ENCODE results near the gene STON1. TPM values are rescaled to one million over a fixed set of nuclear protein-coding genes. Genes with fewer than 3 reads are reported as not detected.
"Not testable (repeated sequence)": the region's sequence is repeated elsewhere in the genome, so short reads cannot be mapped to it uniquely, and the experiment has no call there.

Gene STON1
- polyA plus RNA-seq, 1 donor, result 10.1 TPM

DNA sequence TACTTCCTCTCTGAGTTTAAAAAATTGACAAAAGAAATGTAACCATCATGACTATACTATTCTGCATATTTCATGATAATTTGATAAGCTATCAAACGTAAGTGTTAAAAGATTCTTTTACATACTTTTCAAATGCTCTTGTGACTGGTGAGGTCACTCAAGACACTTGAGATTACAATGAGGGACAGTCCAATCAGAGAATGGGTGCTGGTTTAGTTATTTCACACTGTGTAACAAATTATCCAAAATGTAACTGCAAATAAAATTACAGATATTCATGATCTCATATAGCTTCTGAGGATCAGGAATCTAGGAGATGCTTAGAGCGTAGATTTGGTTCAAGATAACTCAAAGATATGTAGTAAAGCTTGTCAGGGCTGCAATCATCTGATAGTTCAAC lies 83.3 kb downstream of the STON1 start:
- Histone ChIP-seq H3K4me1 (ENCODE audit: control insufficient read depth, insufficient read depth, low read length) (no peaks in the 10 kb centered on the region), H3K4me3 (ENCODE audit: low read length) (no peak overlapping the region), H3K27ac (ENCODE audit: low read length) (no peak overlapping the region), H3K36me3 (ENCODE audit: control insufficient read depth, insufficient read depth, low read length) (no peaks in the 10 kb centered on the region), H3K9me3 (ENCODE audit: control insufficient read depth, low read depth, low read length) (peaks cover 10% of the 10 kb centered on the region), H3K27me3 (ENCODE audit: control insufficient read depth, insufficient read depth, low read length) (peaks cover 2% of the 10 kb centered on the region)
- WGBS (ENCODE audit: insufficient coverage, low lambda C conversion rate), result no CpG with 5 or more reads among the region's 2 CpGs
- no peak for DNase-seq

DNA sequence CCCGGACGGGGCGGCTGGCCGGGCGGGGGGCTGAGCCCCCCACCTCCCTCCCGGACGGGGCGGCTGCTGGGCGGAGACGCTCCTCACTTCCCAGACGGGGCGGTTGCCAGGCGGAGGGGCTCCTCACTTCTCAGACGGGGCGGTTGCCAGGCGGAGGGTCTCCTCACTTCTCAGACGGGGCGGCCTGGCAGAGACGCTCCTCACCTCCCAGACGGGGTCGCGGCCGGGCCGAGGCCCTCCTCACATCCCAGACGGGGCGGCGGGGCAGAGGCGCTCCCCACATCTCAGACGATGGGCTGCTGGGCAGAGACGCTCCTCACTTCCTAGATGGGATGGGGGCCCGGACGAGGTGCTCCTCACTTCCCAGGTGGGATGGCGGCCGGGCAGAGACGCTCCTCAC lies 84.6 kb downstream of the STON1 start:
- H3K27ac ChIP-seq (ENCODE audit: low read length); H3K4me3 ChIP-seq (ENCODE audit: low read length); H3K4me1 ChIP-seq (ENCODE audit: control insufficient read depth, insufficient read depth, low read length); DNase-seq; H3K27me3 ChIP-seq (ENCODE audit: control insufficient read depth, insufficient read depth, low read length); H3K36me3 ChIP-seq (ENCODE audit: control insufficient read depth, insufficient read depth, low read length): not testable (repeated sequence)
- peaks cover 10% of the 10 kb centered on the region for H3K9me3 ChIP-seq (ENCODE audit: control insufficient read depth, low read depth, low read length)
- no CpG with 5 or more reads among the region's 35 CpGs for WGBS (ENCODE audit: insufficient coverage, low lambda C conversion rate)

DNA sequence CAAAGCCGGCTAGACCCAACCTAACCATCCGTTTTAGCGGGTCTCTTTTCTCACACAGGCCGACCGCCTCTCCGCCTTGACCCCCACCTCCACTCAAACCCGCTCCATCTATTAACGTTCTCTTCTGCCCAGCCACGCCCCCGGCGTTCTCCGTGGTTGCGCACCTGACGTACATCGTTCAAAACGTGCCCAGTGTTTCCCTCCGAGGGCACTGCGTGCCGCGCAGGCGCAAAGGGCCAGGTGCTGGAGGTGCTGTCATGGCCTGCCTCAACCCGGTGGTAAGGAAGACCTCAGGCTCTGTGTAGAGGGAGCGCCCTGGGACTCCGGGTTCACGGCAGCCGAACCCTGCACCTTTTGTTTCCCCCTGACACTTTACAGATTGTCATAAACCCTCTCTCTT lies 87.7 kb downstream of the STON1 start, which contains the start of gene GTF2A1L:
GTF2A1L (plus strand) TSS at position 239 of the 400 bp plus-strand sequence; CDS start at position 258, 19 bp downstream.
- WGBS (ENCODE audit: insufficient coverage, low lambda C conversion rate), result 92% methylated on average over 6 of the region's 26 CpGs
- Histone ChIP-seq H3K4me3 (ENCODE audit: low read length) (no peak within 1 kb of the TSS), H3K27ac (ENCODE audit: low read length) (no peak within 1 kb of the TSS), H3K4me1 (ENCODE audit: control insufficient read depth, insufficient read depth, low read length) (no peaks in the 10 kb centered on the region), H3K27me3 (ENCODE audit: control insufficient read depth, insufficient read depth, low read length) (peaks cover 2% of the 10 kb centered on the region), H3K9me3 (ENCODE audit: control insufficient read depth, low read depth, low read length) (peaks cover 10% of the 10 kb centered on the region), H3K36me3 (ENCODE audit: control insufficient read depth, insufficient read depth, low read length) (no peaks in the 10 kb centered on the region)
- no peak for DNase-seq

DNA sequence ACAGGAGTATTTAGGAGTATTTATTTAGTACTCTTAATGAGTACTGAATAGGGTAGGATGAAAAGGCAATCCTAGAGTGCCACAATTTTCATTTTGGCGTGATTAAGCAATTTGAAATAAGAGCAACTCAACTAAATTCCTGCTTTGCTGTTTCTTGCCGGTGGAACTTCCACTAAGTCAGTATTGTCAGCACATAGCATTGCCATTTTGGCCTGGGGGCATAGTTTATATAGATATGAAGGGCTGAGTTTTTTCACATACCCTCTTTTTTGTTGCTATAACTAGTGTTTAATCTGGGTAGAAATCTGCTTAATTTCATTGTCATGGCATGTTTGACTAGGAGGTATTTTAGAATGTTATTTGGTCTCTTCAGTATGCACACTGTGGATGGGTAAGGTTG lies 89.6 kb downstream of the STON1 start:
- DNase-seq, result no peak
- WGBS (ENCODE audit: insufficient coverage, low lambda C conversion rate), result no CpG with 5 or more reads among the region's 2 CpGs
- Histone ChIP-seq H3K9me3 (ENCODE audit: control insufficient read depth, low read depth, low read length) (peaks cover 10% of the 10 kb centered on the region), H3K4me1 (ENCODE audit: control insufficient read depth, insufficient read depth, low read length) (no peaks in the 10 kb centered on the region), H3K27ac (ENCODE audit: low read length) (no peak overlapping the region), H3K4me3 (ENCODE audit: low read length) (no peak overlapping the region), H3K36me3 (ENCODE audit: control insufficient read depth, insufficient read depth, low read length) (no peaks in the 10 kb centered on the region), H3K27me3 (ENCODE audit: control insufficient read depth, insufficient read depth, low read length) (peaks cover 2% of the 10 kb centered on the region)

DNA sequence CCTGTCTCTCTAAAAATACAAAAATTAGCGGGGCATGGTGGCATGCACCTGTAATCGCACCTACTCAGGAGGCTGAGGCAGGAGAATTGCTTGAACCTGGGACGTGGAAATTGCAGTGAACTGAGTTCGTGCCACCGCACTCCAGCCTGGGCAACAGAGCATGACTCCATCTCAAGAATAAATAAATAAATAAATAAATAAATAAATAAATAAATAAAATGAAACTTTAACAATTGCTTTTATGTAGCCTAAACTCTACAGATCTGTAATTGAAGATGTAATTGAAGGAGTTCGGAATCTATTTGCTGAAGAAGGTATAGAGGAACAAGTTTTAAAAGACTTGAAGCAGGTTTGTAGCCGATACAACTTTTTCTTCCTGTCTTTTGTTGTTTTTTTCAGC lies 90.7 kb downstream of the STON1 start:
- WGBS (ENCODE audit: insufficient coverage, low lambda C conversion rate), result 85% methylated on average over 2 of the region's 7 CpGs
- H3K4me1 ChIP-seq (ENCODE audit: control insufficient read depth, insufficient read depth, low read length), result no peaks in the 10 kb centered on the region
- peaks cover 2% of the 10 kb centered on the region for H3K27me3 ChIP-seq (ENCODE audit: control insufficient read depth, insufficient read depth, low read length)
- no peak overlapping the region for H3K27ac ChIP-seq (ENCODE audit: low read length)
- H3K9me3 ChIP-seq (ENCODE audit: control insufficient read depth, low read depth, low read length), result no peaks in the 10 kb centered on the region
- H3K4me3 ChIP-seq (ENCODE audit: low read length), result no peak overlapping the region
- no peaks in the 10 kb centered on the region for H3K36me3 ChIP-seq (ENCODE audit: control insufficient read depth, insufficient read depth, low read length)
- no peak for DNase-seq

DNA sequence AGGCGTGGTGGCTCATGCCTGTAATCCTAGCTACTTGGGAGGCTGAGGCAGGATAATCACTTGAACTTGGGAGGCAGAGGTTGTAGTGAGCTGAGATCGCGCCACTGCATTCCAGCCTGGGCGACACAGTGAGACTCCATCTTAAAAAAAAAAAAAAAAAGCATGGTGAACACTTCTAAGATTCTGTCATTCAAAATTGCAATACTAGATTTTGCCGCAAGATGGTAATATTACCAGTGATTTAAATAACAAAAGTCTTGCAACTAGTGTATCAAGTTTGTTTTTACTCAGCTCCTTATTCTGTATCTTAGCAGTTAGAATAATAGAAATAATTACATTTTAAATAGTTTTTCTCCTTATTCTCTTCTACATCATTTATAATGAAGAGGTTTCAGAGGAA lies 92.7 kb downstream of the STON1 start:
- not testable (repeated sequence) for DNase-seq; H3K27ac ChIP-seq (ENCODE audit: low read length); H3K36me3 ChIP-seq (ENCODE audit: control insufficient read depth, insufficient read depth, low read length); H3K4me3 ChIP-seq (ENCODE audit: low read length); H3K27me3 ChIP-seq (ENCODE audit: control insufficient read depth, insufficient read depth, low read length); H3K4me1 ChIP-seq (ENCODE audit: control insufficient read depth, insufficient read depth, low read length); H3K9me3 ChIP-seq (ENCODE audit: control insufficient read depth, low read depth, low read length)
- 100% methylated on average over 1 of the region's 5 CpGs for WGBS (ENCODE audit: insufficient coverage, low lambda C conversion rate)

DNA sequence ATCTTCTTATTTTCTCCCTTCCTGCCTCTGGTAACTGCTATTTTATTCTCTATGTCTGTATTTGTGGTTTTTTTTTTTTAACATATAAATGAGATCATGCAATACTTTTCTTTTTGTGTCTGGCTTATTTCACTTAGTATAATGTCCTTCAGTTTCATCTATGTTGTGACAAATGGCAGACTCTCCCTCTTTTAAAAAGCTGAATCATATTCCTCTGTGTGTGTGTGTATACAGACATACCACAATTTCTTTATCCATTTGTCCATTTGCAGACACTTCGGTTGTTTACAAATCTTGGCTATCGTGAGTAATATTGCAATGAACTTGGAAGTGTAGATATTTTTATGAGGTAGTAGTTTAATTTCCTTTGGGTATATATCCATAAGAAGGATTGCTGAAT lies 94.7 kb downstream of the STON1 start:
- no peak for DNase-seq
- WGBS (ENCODE audit: insufficient coverage, low lambda C conversion rate), result no CpG with 5 or more reads among the region's 2 CpGs
- Histone ChIP-seq H3K27me3 (ENCODE audit: control insufficient read depth, insufficient read depth, low read length) (no peaks in the 10 kb centered on the region), H3K27ac (ENCODE audit: low read length) (no peak overlapping the region), H3K36me3 (ENCODE audit: control insufficient read depth, insufficient read depth, low read length) (no peaks in the 10 kb centered on the region), H3K4me3 (ENCODE audit: low read length) (no peak overlapping the region), H3K9me3 (ENCODE audit: control insufficient read depth, low read depth, low read length) (peaks cover 3% of the 10 kb centered on the region), H3K4me1 (ENCODE audit: control insufficient read depth, insufficient read depth, low read length) (no peaks in the 10 kb centered on the region)

DNA sequence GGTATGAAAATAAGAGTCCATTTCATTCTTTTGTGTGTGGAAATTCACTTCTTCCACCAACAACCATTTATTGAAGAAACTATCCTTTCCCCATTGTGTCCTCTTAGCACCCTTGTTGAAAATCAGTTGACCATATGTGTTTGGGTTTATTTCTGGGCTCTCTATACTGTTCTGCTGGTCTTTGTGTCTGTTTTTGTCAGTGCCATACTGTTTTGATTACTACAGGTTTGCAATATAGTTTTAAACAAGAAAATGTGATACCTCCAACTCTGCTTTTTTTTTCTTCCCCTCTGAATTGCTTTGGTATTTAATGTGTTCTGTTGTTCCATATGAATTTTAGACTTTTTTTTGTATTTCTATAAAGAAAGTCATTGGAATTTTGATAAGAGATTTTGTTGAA lies 96.1 kb downstream of the STON1 start:
- Histone ChIP-seq H3K27me3 (ENCODE audit: control insufficient read depth, insufficient read depth, low read length) (no peaks in the 10 kb centered on the region), H3K36me3 (ENCODE audit: control insufficient read depth, insufficient read depth, low read length) (no peaks in the 10 kb centered on the region), H3K4me3 (ENCODE audit: low read length) (no peak overlapping the region)

DNA sequence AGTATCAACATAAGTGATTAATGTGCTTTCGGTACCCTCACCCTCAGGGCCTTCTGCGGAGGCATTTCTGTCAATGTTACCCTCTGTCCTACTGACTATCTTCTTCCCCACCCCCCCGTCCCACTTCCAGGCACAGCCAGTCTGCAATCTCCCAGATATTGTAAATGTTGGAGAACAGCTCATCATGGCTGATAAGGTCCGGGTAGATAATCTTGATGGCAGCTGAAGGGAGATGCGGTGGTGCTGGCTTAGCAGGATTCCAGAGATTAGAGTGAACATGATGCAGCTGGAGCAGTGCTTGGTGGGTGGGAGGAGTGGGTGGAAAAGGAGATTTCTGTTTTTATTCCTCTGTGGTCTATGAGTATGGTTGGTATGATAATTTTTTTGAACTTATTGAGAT lies 103.2 kb downstream of the STON1 start:
- no peak overlapping the region for H3K4me3 ChIP-seq (ENCODE audit: low read length)
- no peaks in the 10 kb centered on the region for H3K36me3 ChIP-seq (ENCODE audit: control insufficient read depth, insufficient read depth, low read length)
- H3K4me1 ChIP-seq (ENCODE audit: control insufficient read depth, insufficient read depth, low read length), result no peaks in the 10 kb centered on the region
- WGBS (ENCODE audit: insufficient coverage, low lambda C conversion rate), result no CpG with 5 or more reads among the region's 5 CpGs
- no peak for DNase-seq
- no peaks in the 10 kb centered on the region for H3K27me3 ChIP-seq (ENCODE audit: control insufficient read depth, insufficient read depth, low read length)
- H3K27ac ChIP-seq (ENCODE audit: low read length), result no peak overlapping the region
- no peaks in the 10 kb centered on the region for H3K9me3 ChIP-seq (ENCODE audit: control insufficient read depth, low read depth, low read length)

More for the DNA sequence above, 96.1 kb downstream of the STON1 start:
- no peak for DNase-seq
- Histone ChIP-seq H3K9me3 (ENCODE audit: control insufficient read depth, low read depth, low read length) (peaks cover 3% of the 10 kb centered on the region), H3K27ac (ENCODE audit: low read length) (no peak overlapping the region), H3K4me1 (ENCODE audit: control insufficient read depth, insufficient read depth, low read length) (no peaks in the 10 kb centered on the region)

DNA sequence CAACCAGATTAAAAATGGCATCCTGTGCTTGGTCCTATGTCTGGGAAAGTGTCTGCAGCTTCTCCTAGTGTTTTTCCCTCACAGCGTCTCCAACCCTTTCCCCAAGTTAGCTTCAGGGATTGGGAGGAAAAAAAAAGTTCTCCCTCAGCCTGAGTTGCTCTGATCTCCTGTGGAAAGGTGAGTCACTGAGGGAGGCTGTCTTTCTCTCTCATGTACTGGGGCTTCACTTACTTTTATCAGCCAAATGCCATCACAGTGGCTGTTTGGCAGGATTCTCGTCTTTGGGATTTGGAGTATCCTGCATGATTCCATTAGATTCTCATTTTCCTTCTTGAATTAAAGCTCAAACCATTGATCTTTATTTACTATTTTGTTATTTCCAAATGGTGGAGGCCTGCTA lies 105.8 kb downstream of the STON1 start:
- H3K4me1 ChIP-seq (ENCODE audit: control insufficient read depth, insufficient read depth, low read length), result no peaks in the 10 kb centered on the region
- no peak overlapping the region for H3K27ac ChIP-seq (ENCODE audit: low read length)
- no peaks in the 10 kb centered on the region for H3K27me3 ChIP-seq (ENCODE audit: control insufficient read depth, insufficient read depth, low read length)
- WGBS (ENCODE audit: insufficient coverage, low lambda C conversion rate), result 71% methylated on average over 1 of the region's 2 CpGs
- DNase-seq, result no peak
- no peak overlapping the region for H3K4me3 ChIP-seq (ENCODE audit: low read length)
- no peaks in the 10 kb centered on the region for H3K36me3 ChIP-seq (ENCODE audit: control insufficient read depth, insufficient read depth, low read length)
- no peaks in the 10 kb centered on the region for H3K9me3 ChIP-seq (ENCODE audit: control insufficient read depth, low read depth, low read length)

DNA sequence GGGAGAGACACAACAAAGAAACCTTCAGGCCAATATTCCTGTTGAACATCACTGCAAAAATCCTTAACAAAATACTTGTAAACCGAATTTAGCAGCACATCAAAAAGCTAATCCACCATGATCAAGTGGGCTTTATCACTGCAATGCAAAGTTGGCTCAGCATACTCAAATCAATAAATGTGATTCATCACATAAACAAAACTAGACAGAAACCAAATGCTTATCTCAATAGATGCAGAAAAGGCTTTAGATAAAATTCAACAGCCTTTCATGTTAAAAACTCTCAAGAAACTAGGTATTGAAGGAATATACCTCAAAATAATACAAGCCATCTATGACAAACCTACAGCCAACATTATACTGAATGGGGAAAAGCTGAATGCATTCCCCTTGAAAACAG lies 108.3 kb downstream of the STON1 start:
- no peak for DNase-seq
- no peak overlapping the region for H3K4me3 ChIP-seq (ENCODE audit: low read length)
- H3K36me3 ChIP-seq (ENCODE audit: control insufficient read depth, insufficient read depth, low read length), result no peaks in the 10 kb centered on the region
- no peaks in the 10 kb centered on the region for H3K9me3 ChIP-seq (ENCODE audit: control insufficient read depth, low read depth, low read length)
- no peaks in the 10 kb centered on the region for H3K27me3 ChIP-seq (ENCODE audit: control insufficient read depth, insufficient read depth, low read length)
- no peak overlapping the region for H3K27ac ChIP-seq (ENCODE audit: low read length)
- no peaks in the 10 kb centered on the region for H3K4me1 ChIP-seq (ENCODE audit: control insufficient read depth, insufficient read depth, low read length)
- no CpG with 5 or more reads among the region's 1 CpG for WGBS (ENCODE audit: insufficient coverage, low lambda C conversion rate)
